Tibial artery (tissue), 4 donors: ENCODE results near the gene CPEB4.

ENCODE experiments used
- DNase-seq, 2 donors: peaks; one replicate each; pipeline ENCODE4 v3.0.0-alpha.2; 2019
- H3K27ac ChIP-seq, 2 donors: fragments of 200-600 bp; sonication (generic) in 1 of 2; 1 replicate in 1 of 2; 2 replicates in 1 of 2; pipeline ENCODE4 v1.5.1; 2018 to 2019; ENCODE audit warnings: mild to moderate bottlenecking in 1 of 2
- H3K27me3 ChIP-seq, 2 donors: fragments of 200-600 bp; sonication (generic) in 1 of 2; one replicate each; pipeline versions ENCODE4 v1.5.1 to v1.6.0; 2016 to 2019
- H3K36me3 ChIP-seq, 3 donors: fragments of 200-600 bp; sonication (generic) in 2 of 3; one replicate each; pipeline ENCODE4 v1.5.1; 2016 to 2019; ENCODE audit warnings: mild to moderate bottlenecking in 2 of 3
- H3K4me1 ChIP-seq, 4 donors: fragments of 200-600 bp; sonication (generic) in 2 of 4; 1 replicate in 3 of 4; 2 replicates in 1 of 4; pipeline ENCODE4 v1.5.1; 2016 to 2019
- H3K4me3 ChIP-seq, 2 donors: fragments of 200-600 bp; sonication (generic) in 1 of 2; 1 replicate in 1 of 2; 2 replicates in 1 of 2; pipeline ENCODE4 v1.5.1; 2018 to 2019; ENCODE audit warnings: mild to moderate bottlenecking in 2 of 2
- H3K9me3 ChIP-seq, 3 donors: fragments of 200-600 bp; sonication (generic) in 1 of 3; one replicate each; pipeline ENCODE4 v1.5.1; 2016 to 2019
- CTCF ChIP-seq, 2 experiments: fragments of 200-600 bp in 1 of 2; fragments of 450-650 bp in 1 of 2; IDR thresholded peaks; one replicate each; pipeline ENCODE4 v1.5.1; 2017 to 2019; ENCODE audit warnings: antibody characterized with exemption in 2 of 2, mild to moderate bottlenecking in 1 of 2, moderate library complexity in 1 of 2
- intact Hi-C: fragments of 100-400 bp; cut with DNase I; formaldehyde crosslinking; loops from one replicate; pipeline ENCODE4 v1.15.0; 2023; ENCODE audit warnings: low total_unique reads

The CPEB4 gene

GRCh38 chr5:173845321-173845720, 42.8 kb upstream of the CPEB4 start:
- no peak for DNase-seq
- H3K27ac ChIP-seq = no peak overlapping the region
- H3K36me3 ChIP-seq = no peaks in the 10 kb centered on the region
- no peaks in the 10 kb centered on the region for H3K27me3 ChIP-seq
- H3K4me1 ChIP-seq = no peaks in the 10 kb centered on the region
- no peak overlapping the region for H3K4me3 ChIP-seq
- no peak for TF ChIP-seq CTCF (IDR thresholded peaks at IDR 0.05)
- peaks cover 0 to 10% (median 0%) of the 10 kb centered on the region in 3 donors for H3K9me3 ChIP-seq
- intact Hi-C loops = no loop called here

- H3K36me3 ChIP-seq = no peaks in the 10 kb centered on the region
- H3K27me3 ChIP-seq = no peaks in the 10 kb centered on the region
- no peak for TF ChIP-seq CTCF (IDR thresholded peaks at IDR 0.05)
- H3K4me3 ChIP-seq = no peak overlapping the region
- peaks cover 0 to 10% (median 0%) of the 10 kb centered on the region in 3 donors for H3K9me3 ChIP-seq
- no peaks in the 10 kb centered on the region for H3K4me1 ChIP-seq
- intact Hi-C loops = no loop called here
- no peak for DNase-seq
- no peak overlapping the region for H3K27ac ChIP-seq
Measured at GRCh38 chr5:173846929-173847501, 41.1 kb upstream of the CPEB4 start.

- intact Hi-C loops = no loop called here
- Histone ChIP-seq H3K9me3 (peaks cover 0 to 10% (median 0%) of the 10 kb centered on the region in 3 donors), H3K27ac (no peak overlapping the region), H3K4me1 (no peaks in the 10 kb centered on the region), H3K27me3 (no peaks in the 10 kb centered on the region), H3K4me3 (no peak overlapping the region), H3K36me3 (no peaks in the 10 kb centered on the region)
- no peak for DNase-seq
- TF ChIP-seq CTCF (IDR thresholded peaks at IDR 0.05) = no peak
Measured at GRCh38 chr5:173848986-173849596, 39.1 kb upstream of the CPEB4 start.

- no peak for DNase-seq
- peaks cover 0 to under 1% (median 0%) of the 10 kb centered on the region in 4 donors for H3K4me1 ChIP-seq
- H3K4me3 ChIP-seq = no peak overlapping the region
- no peak for TF ChIP-seq CTCF (IDR thresholded peaks at IDR 0.05)
- H3K27me3 ChIP-seq = no peaks in the 10 kb centered on the region
- no peaks in the 10 kb centered on the region for H3K36me3 ChIP-seq
- H3K9me3 ChIP-seq = peaks cover 0 to 10% (median 0%) of the 10 kb centered on the region in 3 donors
- H3K27ac ChIP-seq = no peak overlapping the region
- intact Hi-C loops = no loop called here
Measured at GRCh38 chr5:173849908-173850307, 38.2 kb upstream of the CPEB4 start.

GRCh38 chr5:173850659-173851058, 37.5 kb upstream of the CPEB4 start:
- peaks cover 0 to 10% (median 0%) of the 10 kb centered on the region in 3 donors for H3K9me3 ChIP-seq
- no peaks in the 10 kb centered on the region for H3K36me3 ChIP-seq
- H3K4me3 ChIP-seq = no peak overlapping the region
- no peak overlapping the region for H3K27ac ChIP-seq
- intact Hi-C loops = no loop called here
- H3K27me3 ChIP-seq = no peaks in the 10 kb centered on the region
- DNase-seq = no peak
- H3K4me1 ChIP-seq = peaks cover 0 to 3% (median 0%) of the 10 kb centered on the region in 4 donors
- no peak for TF ChIP-seq CTCF (IDR thresholded peaks at IDR 0.05)
